Stimulated activated CD8-positive, alpha-beta memory T cell treated with anti-CD3 and anti-CD28 coated beads, Interleukin-7, amount 100 ng/mL, for 48 hours (primary cell): Measurements from ENCODE around the gene KRTAP21-3.

ENCODE experiments used
- DNase-seq, 2 donors: peaks; one replicate each; pipeline ENCODE4 v3.0.0-alpha.2; 2020; ENCODE audit warnings: low read depth in 1 of 2; ENCODE audit errors: extremely low read depth in 1 of 2

The KRTAP21-3 gene

GRCh38 chr21:30668776-30669175 lies 49.8 kb downstream of the KRTAP21-3 start:
- no peak for DNase-seq
